Urothelium cell line (cell line): ENCODE measurements around the gene TP53BP1.
"Not testable (repeated sequence)": the region's sequence is repeated elsewhere in the genome, so short reads cannot be mapped to it uniquely, and the experiment has no call there.

Experiments used
- DNase-seq: peaks from one replicate; pipeline ENCODE4 v3.0.0; 2011; ENCODE audit warnings: low spot score, mixed read lengths
- FAIRE-seq: peaks from 2 replicates; lab custom pipeline; 2011; peaks lifted over from hg19 to GRCh38; lab: Jason Lieb, UNC

TP53BP1 gene

GRCh38 chr15:43492673-43493601 is at the start of gene TP53BP1:
TSS of gene TP53BP1 (minus strand) at chr15:43493156. CDS start at chr15:43493043, 113 bp downstream.
- FAIRE-seq (peak; percentile 13), DNase-seq (peak; percentile 96)

GRCh38 chr15:43541785-43542184 is 48.8 kb upstream of the TP53BP1 start:
- FAIRE-seq (no peak), DNase-seq (no peak)

- DNase-seq (no peak), FAIRE-seq (no peak)
These were observed 45.1 kb upstream of the TP53BP1 start for GRCh38 chr15:43538091-43538490.

GRCh38 chr15:43534897-43535296 is 41.9 kb upstream of the TP53BP1 start:
- FAIRE-seq: no peak

GRCh38 chr15:43532826-43533225 is 39.9 kb upstream of the TP53BP1 start:
- FAIRE-seq, DNase-seq: not testable (repeated sequence)

More at GRCh38 chr15:43534897-43535296, 41.9 kb upstream of the TP53BP1 start:
- no peak for DNase-seq

GRCh38 chr15:43531018-43531670 is 38.2 kb upstream of the TP53BP1 start:
- FAIRE-seq (no peak), DNase-seq (no peak)

GRCh38 chr15:43529587-43530345 is 36.8 kb upstream of the TP53BP1 start:
- DNase-seq: no peak
- peak; percentile 50 for FAIRE-seq

- FAIRE-seq (no peak), DNase-seq (no peak)
These were observed 36.2 kb upstream of the TP53BP1 start for GRCh38 chr15:43529141-43529540.

GRCh38 chr15:43528542-43529007 is 35.6 kb upstream of the TP53BP1 start:
- FAIRE-seq: no peak
- no peak for DNase-seq

- DNase-seq (no peak), FAIRE-seq (no peak)
These were observed 35.0 kb upstream of the TP53BP1 start for GRCh38 chr15:43527802-43528541.

GRCh38 chr15:43527016-43527801 is 34.3 kb upstream of the TP53BP1 start:
- DNase-seq (no peak), FAIRE-seq (no peak)

GRCh38 chr15:43526261-43526930 is 33.4 kb upstream of the TP53BP1 start:
- no peak for DNase-seq
- FAIRE-seq: no peak

GRCh38 chr15:43525131-43525530 is 32.2 kb upstream of the TP53BP1 start:
- DNase-seq (no peak), FAIRE-seq (no peak)

- no peak for DNase-seq
- no peak for FAIRE-seq
These were observed 31.4 kb upstream of the TP53BP1 start for GRCh38 chr15:43524254-43524845.

GRCh38 chr15:43523646-43524045 is 30.7 kb upstream of the TP53BP1 start:
- no peak for DNase-seq
- no peak for FAIRE-seq

GRCh38 chr15:43522247-43522646 is 29.3 kb upstream of the TP53BP1 start:
- DNase-seq (no peak), FAIRE-seq (no peak)

- no peak for FAIRE-seq
- no peak for DNase-seq
These were observed 28.5 kb upstream of the TP53BP1 start for GRCh38 chr15:43521419-43521818.

GRCh38 chr15:43520138-43520537 is 27.2 kb upstream of the TP53BP1 start:
- no peak for DNase-seq
- FAIRE-seq: no peak

- DNase-seq: no peak
- no peak for FAIRE-seq
These were observed 26.2 kb upstream of the TP53BP1 start for GRCh38 chr15:43519196-43519595.
